SK-N-MC (cell line): ENCODE results near the gene DGKH.

Experiments
- EZH2 ChIP-seq: fragments of 200-600 bp; sonication (generic); IDR thresholded peaks from one replicate; pipeline ENCODE4 v1.6.1; 2017; ENCODE audit warnings: antibody characterized with exemption
- FOXP2 ChIP-seq: optimal IDR thresholded peaks from 2 replicates; pipeline ENCODE3; 2011; ENCODE audit warnings: mild to moderate bottlenecking, moderate library complexity; ENCODE audit not compliant: insufficient read depth; ENCODE audit errors: extremely low read length, control extremely low read depth
- POLR2AphosphoS5 ChIP-seq: IDR thresholded peaks from 2 replicates; pipeline ENCODE4 v1.6.1; 2012; ENCODE audit warnings: mild to moderate bottlenecking, low read depth, low read length, borderline replicate concordance

DNA sequence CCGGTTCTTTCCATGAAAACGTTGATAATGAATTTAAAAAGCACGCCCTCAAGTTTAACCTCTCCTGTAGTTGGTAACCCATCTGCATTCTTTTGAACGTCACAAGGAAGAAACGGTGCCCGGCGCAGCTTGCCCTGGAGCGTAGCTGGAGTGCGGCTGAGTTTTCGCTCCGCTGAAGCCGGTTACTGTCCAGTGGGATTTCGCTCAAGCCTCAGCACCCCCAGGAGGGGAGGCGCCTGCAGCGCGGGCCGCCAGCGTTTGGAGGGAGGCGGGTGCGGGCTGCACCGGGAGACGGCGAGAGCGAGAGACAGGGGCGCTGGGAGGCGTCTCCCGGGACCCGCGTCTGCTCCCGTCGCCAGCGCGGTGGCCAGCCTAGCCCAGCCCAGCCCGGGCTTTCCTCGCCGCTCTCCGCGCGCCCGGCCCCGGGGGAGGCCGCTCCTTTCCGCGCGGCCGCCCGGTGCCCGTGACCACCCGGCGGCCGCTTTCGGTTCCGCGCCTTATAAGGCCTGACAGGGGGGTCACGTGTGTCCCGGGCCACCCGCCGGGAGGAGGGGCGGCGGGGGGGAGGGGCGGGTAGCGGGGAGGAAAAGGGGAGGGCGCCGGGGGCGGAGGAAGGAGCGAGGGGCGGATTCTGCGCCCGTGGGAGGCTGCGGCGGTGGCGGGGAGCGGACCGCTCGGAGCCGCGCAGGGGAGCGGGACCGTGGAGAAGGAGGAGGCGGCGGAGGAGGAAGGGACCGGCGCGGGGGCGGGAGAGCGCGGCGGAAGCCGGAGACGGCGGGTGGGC lies 8.3 kb upstream of the DGKH start:
- TF ChIP-seq POLR2AphosphoS5 (peak; percentile 53; the same call in 1 of the 2 replicates), EZH2 (no peak), FOXP2 (no peak)
